Central memory CD8-positive, alpha-beta T cell (primary cell): ENCODE data around the gene TVP23A.
A peak's percentile ranks its signal among the peaks of the same experiment; 100 is the strongest.

Experiments
- ATAC-seq: fragments of 150-1000 bp; cut with Tn5 transposase; replicated peaks from 2 replicates; pipeline ENCODE4 v1.10.0; 2022; ENCODE audit warnings: mild to moderate bottlenecking, moderate FRiP score, moderate number of reproducible peaks; ENCODE audit not compliant: poor library complexity, severe bottlenecking; ENCODE audit errors: extremely low read depth
- DNase-seq, 2 donors: peaks; one replicate each; pipeline ENCODE4 v3.0.0; 2021; ENCODE audit warnings: low spot score in 2 of 2
- H3K27ac Mint-ChIP-seq: one replicate; pipeline ENCODE4 v1.8.0; 2022; ENCODE audit warnings: low read depth, mild to moderate bottlenecking, moderate library complexity, mixed read lengths
- H3K27me3 Mint-ChIP-seq: one replicate; pipeline ENCODE4 v1.8.0; 2022; ENCODE audit warnings: mixed read lengths
- H3K36me3 Mint-ChIP-seq: one replicate; pipeline ENCODE4 v1.8.0; 2022; ENCODE audit warnings: mild to moderate bottlenecking, moderate library complexity, mixed read lengths; ENCODE audit not compliant: insufficient read depth
- H3K4me1 Mint-ChIP-seq: one replicate; pipeline ENCODE4 v1.8.0; 2022; ENCODE audit warnings: mixed read lengths
- H3K4me3 Mint-ChIP-seq: one replicate; pipeline ENCODE4 v1.8.0; 2022; ENCODE audit warnings: mild to moderate bottlenecking, moderate library complexity, mixed read lengths
- H3K9me3 Mint-ChIP-seq: one replicate; pipeline ENCODE4 v1.8.0; 2022; ENCODE audit warnings: mixed read lengths

TVP23A gene

GRCh38 chr16:10817963-10818941 lies at the start of gene TVP23A:
Gene TVP23A (minus strand): TSS chr16:10818794. CDS start chr16:10818493, 301 bp downstream.
- Mint-ChIP-seq H3K4me1 (peaks cover 4% of the 10 kb centered on the region), H3K4me3 (no peak within 1 kb of the TSS), H3K27me3 (no peaks in the 10 kb centered on the region), H3K9me3 (no peaks in the 10 kb centered on the region), H3K36me3 (no peaks in the 10 kb centered on the region), H3K27ac (no peak within 1 kb of the TSS)
- ATAC-seq (no peak), DNase-seq (no peak)

- DNase-seq (no peak), ATAC-seq (no peak)
- Mint-ChIP-seq H3K9me3 (no peaks in the 10 kb centered on the region), H3K4me3 (peak overlapping the region; percentile 40), H3K4me1 (peaks cover 55% of the 10 kb centered on the region), H3K27ac (peak overlapping the region; percentile 21), H3K27me3 (no peaks in the 10 kb centered on the region), H3K36me3 (peaks cover 2% of the 10 kb centered on the region)
These were observed 49.6 kb upstream of the TVP23A start for GRCh38 chr16:10868104-10868595.

GRCh38 chr16:10867199-10867598 lies 48.6 kb upstream of the TVP23A start:
- Mint-ChIP-seq H3K36me3 (peaks cover 2% of the 10 kb centered on the region), H3K4me1 (peaks cover 49% of the 10 kb centered on the region), H3K4me3 (peak overlapping the region; percentile 2), H3K27me3 (no peaks in the 10 kb centered on the region), H3K9me3 (no peaks in the 10 kb centered on the region), H3K27ac (no peak overlapping the region)
- DNase-seq (no peak), ATAC-seq (no peak)

GRCh38 chr16:10865991-10866966 lies 47.7 kb upstream of the TVP23A start:
- Mint-ChIP-seq H3K27ac (no peak overlapping the region), H3K4me1 (peaks cover 40% of the 10 kb centered on the region), H3K4me3 (no peak overlapping the region), H3K27me3 (no peaks in the 10 kb centered on the region), H3K36me3 (no peaks in the 10 kb centered on the region), H3K9me3 (no peaks in the 10 kb centered on the region)
- no peak for DNase-seq
- no peak for ATAC-seq

GRCh38 chr16:10862438-10862837 lies 43.8 kb upstream of the TVP23A start:
- no peak for ATAC-seq
- H3K36me3 Mint-ChIP-seq = peaks cover 3% of the 10 kb centered on the region
- no peak for DNase-seq
- no peaks in the 10 kb centered on the region for H3K27me3 Mint-ChIP-seq
- peaks cover 9% of the 10 kb centered on the region for H3K9me3 Mint-ChIP-seq
- H3K27ac Mint-ChIP-seq = no peak overlapping the region
- H3K4me3 Mint-ChIP-seq = no peak overlapping the region
- H3K4me1 Mint-ChIP-seq = peaks cover 5% of the 10 kb centered on the region

GRCh38 chr16:10859658-10860057 lies 41.1 kb upstream of the TVP23A start:
- Mint-ChIP-seq H3K9me3 (peaks cover 9% of the 10 kb centered on the region), H3K4me1 (no peaks in the 10 kb centered on the region), H3K27me3 (no peaks in the 10 kb centered on the region), H3K27ac (no peak overlapping the region), H3K4me3 (no peak overlapping the region), H3K36me3 (peaks cover 3% of the 10 kb centered on the region)
- ATAC-seq (no peak), DNase-seq (no peak)

- no peaks in the 10 kb centered on the region for H3K4me1 Mint-ChIP-seq
- H3K27me3 Mint-ChIP-seq = no peaks in the 10 kb centered on the region
- peak overlapping the region; percentile 5 for H3K27ac Mint-ChIP-seq
- peaks cover 3% of the 10 kb centered on the region for H3K36me3 Mint-ChIP-seq
- DNase-seq = no peak
- no peak for ATAC-seq
- no peak overlapping the region for H3K4me3 Mint-ChIP-seq
- H3K9me3 Mint-ChIP-seq = peaks cover 9% of the 10 kb centered on the region
These were observed 40.4 kb upstream of the TVP23A start for GRCh38 chr16:10859020-10859419.

- no peak for ATAC-seq
- DNase-seq = no peak
- Mint-ChIP-seq H3K36me3 (peaks cover 3% of the 10 kb centered on the region), H3K27me3 (no peaks in the 10 kb centered on the region), H3K9me3 (peaks cover 9% of the 10 kb centered on the region), H3K27ac (no peak overlapping the region), H3K4me1 (peaks cover 1% of the 10 kb centered on the region), H3K4me3 (no peak overlapping the region)
These were observed 39.6 kb upstream of the TVP23A start for GRCh38 chr16:10858203-10858602.

- Mint-ChIP-seq H3K27ac (no peak overlapping the region), H3K4me3 (no peak overlapping the region), H3K9me3 (peaks cover 9% of the 10 kb centered on the region), H3K27me3 (no peaks in the 10 kb centered on the region), H3K4me1 (peaks cover 13% of the 10 kb centered on the region), H3K36me3 (peaks cover 3% of the 10 kb centered on the region)
- DNase-seq (no peak), ATAC-seq (no peak)
These were observed 37.4 kb upstream of the TVP23A start for GRCh38 chr16:10856042-10856441.

- Mint-ChIP-seq H3K9me3 (no peaks in the 10 kb centered on the region), H3K36me3 (no peaks in the 10 kb centered on the region), H3K27ac (no peak overlapping the region), H3K4me3 (no peak overlapping the region), H3K4me1 (peaks cover 13% of the 10 kb centered on the region), H3K27me3 (peaks cover 7% of the 10 kb centered on the region)
- ATAC-seq = no peak
- DNase-seq = no peak
These were observed 34.4 kb upstream of the TVP23A start for GRCh38 chr16:10852948-10853347.

GRCh38 chr16:10852286-10852685 lies 33.7 kb upstream of the TVP23A start:
- no peak overlapping the region for H3K27ac Mint-ChIP-seq
- peaks cover 14% of the 10 kb centered on the region for H3K27me3 Mint-ChIP-seq
- ATAC-seq = no peak

GRCh38 chr16:10851512-10851911 lies 32.9 kb upstream of the TVP23A start:
- Mint-ChIP-seq H3K27ac (no peak overlapping the region), H3K4me3 (no peak overlapping the region), H3K27me3 (peaks cover 21% of the 10 kb centered on the region), H3K4me1 (peaks cover 13% of the 10 kb centered on the region), H3K9me3 (no peaks in the 10 kb centered on the region), H3K36me3 (no peaks in the 10 kb centered on the region)
- ATAC-seq = no peak
- no peak for DNase-seq

More at GRCh38 chr16:10852286-10852685, 33.7 kb upstream of the TVP23A start:
- Mint-ChIP-seq H3K9me3 (no peaks in the 10 kb centered on the region), H3K4me3 (peak overlapping the region; percentile 21), H3K4me1 (peaks cover 13% of the 10 kb centered on the region), H3K36me3 (no peaks in the 10 kb centered on the region)
- no peak for DNase-seq
